BLaER1 treated with 17β-estradiol and CSF1 and Interleukin-3, amounts not matched to agents 10 nM and 100 nM (cell line): ENCODE measurements around the gene PLA2G4D.

ENCODE experiments used
- H3K27ac ChIP-seq, 11 experiments: shearing (Covaris generic); formaldehyde crosslinking; 2 replicates each; pipeline ENCODE4 v1.8.1; 2022
- H3K27me3 ChIP-seq, 11 experiments: shearing (Covaris generic); formaldehyde crosslinking; 2 replicates each; pipeline ENCODE4 v1.8.1; 2022
- H3K36me3 ChIP-seq, 11 experiments: shearing (Covaris generic); formaldehyde crosslinking; 2 replicates each; pipeline ENCODE4 v1.8.1; 2022
- H3K4me1 ChIP-seq, 10 experiments: shearing (Covaris generic); formaldehyde crosslinking; 2 replicates each; pipeline ENCODE4 v1.8.1; 2022
- H3K4me2 ChIP-seq, 11 experiments: shearing (Covaris generic); formaldehyde crosslinking; 2 replicates each; pipeline ENCODE4 v1.8.1; 2022
- H3K4me3 ChIP-seq, 10 experiments: shearing (Covaris generic); formaldehyde crosslinking; 2 replicates each; pipeline ENCODE4 v1.8.1; 2022
- H3K9ac ChIP-seq, 11 experiments: shearing (Covaris generic); formaldehyde crosslinking; 2 replicates each; pipeline ENCODE4 v1.8.1; 2022
- H3K9me3 ChIP-seq, 11 experiments: shearing (Covaris generic); formaldehyde crosslinking; replicated peaks in 1 of 11; 2 replicates each; pipeline ENCODE4 v1.8.1; 2022
- H4K20me1 ChIP-seq, 11 experiments: shearing (Covaris generic); formaldehyde crosslinking; 2 replicates each; pipeline ENCODE4 v1.8.1; 2022
- Cebpa-rat ChIP-seq, 11 experiments: shearing (Covaris generic); IDR thresholded peaks; 2 replicates each; pipeline ENCODE4 v1.8.1; 2022

PLA2G4D gene

DNA sequence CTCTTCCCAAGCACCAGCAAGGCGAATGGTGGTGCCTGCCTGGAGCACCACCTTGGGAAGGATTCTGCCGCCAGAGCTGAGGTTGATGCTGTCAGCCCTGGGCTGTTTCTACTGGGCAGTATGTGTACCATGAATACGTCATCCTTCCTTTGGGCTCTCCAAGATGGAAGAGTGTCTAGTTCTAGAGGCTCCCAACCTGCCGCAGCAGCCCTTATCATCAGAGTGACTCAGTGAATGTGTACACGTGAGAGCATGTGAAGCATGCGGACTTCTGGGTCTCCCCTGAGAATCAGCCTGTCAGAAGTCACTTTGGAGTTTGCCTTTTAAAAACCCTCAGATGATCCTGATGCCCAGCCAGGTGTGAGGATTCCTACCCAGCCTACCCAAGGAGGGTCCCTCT lies 20.9 kb downstream of the PLA2G4D start:
- H4K20me1 ChIP-seq = no peaks in the 10 kb centered on the region
- H3K4me1 ChIP-seq = peaks cover 0 to 18% (median 8%) of the 10 kb centered on the region in 10 experiments; a peak in 13 of 20 replicates
- no peak overlapping the region for H3K9ac ChIP-seq
- no peak overlapping the region for H3K4me3 ChIP-seq
- H3K27me3 ChIP-seq = no peaks in the 10 kb centered on the region
- no peaks in the 10 kb centered on the region for H3K9me3 ChIP-seq
- no peak for TF ChIP-seq Cebpa-rat (IDR thresholded peaks at IDR 0.05)
- H3K4me2 ChIP-seq = no peak overlapping the region
- H3K27ac ChIP-seq = no peak overlapping the region
- no peaks in the 10 kb centered on the region for H3K36me3 ChIP-seq

DNA sequence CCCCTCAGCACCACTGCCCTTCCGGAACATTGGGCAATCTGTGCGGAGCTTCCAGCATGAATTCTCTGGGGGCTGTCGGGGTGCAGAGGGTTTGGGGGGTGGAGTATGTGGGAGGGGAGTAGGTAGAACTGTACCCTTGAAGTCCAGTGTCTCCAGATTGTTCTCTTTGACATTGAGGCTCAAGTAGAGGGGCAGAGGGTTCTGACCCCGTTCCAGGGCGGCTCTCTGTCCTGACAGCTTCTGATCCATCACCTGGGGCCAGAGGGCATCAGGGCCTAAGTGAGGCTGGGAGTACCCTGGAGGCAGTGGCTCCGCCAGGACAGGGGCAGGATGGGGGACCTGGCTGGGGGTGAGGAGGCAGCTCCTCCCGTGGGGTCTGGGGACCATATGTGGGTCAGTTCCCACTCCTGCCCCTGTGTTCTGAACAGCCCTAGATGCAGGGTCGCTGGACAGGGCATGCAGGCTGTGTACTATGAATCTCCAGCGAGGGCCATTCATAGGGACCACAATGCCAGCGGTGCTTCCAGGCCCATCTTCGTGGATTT lies 22.1 kb downstream of the PLA2G4D start:
- H3K27ac ChIP-seq = no peak overlapping the region
- H3K4me1 ChIP-seq = peaks cover 0 to 18% (median 8%) of the 10 kb centered on the region in 10 experiments; a peak in 13 of 20 replicates
- H3K4me2 ChIP-seq = peak overlapping the region in 1 of 11 experiments; percentile 11; a peak in 1 of 22 replicates
- no peak overlapping the region for H3K4me3 ChIP-seq
- H3K27me3 ChIP-seq = no peaks in the 10 kb centered on the region
- no peaks in the 10 kb centered on the region for H4K20me1 ChIP-seq
- no peak for TF ChIP-seq Cebpa-rat (IDR thresholded peaks at IDR 0.05)
- H3K36me3 ChIP-seq = no peaks in the 10 kb centered on the region
- 0 out of 22 replicates have a peak, but pooled peaks cover 0 to 7% (median 0%) of the 10 kb centered on the region in 11 experiments for H3K9me3 ChIP-seq
- H3K9ac ChIP-seq = no peak overlapping the region

DNA sequence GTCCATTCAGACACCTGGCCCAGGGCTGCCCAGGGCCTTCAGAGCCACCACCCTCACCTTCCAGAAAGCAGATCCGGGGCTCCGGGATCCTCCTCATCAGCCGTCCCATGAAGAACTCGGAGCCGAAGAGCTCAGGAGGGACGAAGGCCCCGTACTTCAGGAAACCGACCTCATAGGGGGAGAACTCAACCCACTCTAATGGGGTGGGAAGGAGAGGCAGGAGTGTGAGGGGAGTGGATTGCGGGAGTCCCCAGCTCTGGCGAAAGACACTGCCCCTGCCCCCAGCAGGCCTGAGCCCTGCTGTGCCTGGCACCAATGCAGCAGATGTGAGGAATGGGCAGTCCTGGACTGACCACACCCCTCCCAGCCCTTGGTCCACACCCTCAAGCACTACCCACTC lies 22.6 kb downstream of the PLA2G4D start:
- H3K4me3 ChIP-seq = no peak overlapping the region
- 0 out of 22 replicates have a peak, but pooled peaks cover 0 to 9% (median 0%) of the 10 kb centered on the region in 11 experiments for H3K9me3 ChIP-seq
- no peak overlapping the region for H3K27ac ChIP-seq
- peaks cover 0 to 18% (median 8%) of the 10 kb centered on the region in 10 experiments; a peak in 13 of 20 replicates for H3K4me1 ChIP-seq
- no peak overlapping the region for H3K9ac ChIP-seq
- H3K36me3 ChIP-seq = no peaks in the 10 kb centered on the region
- TF ChIP-seq Cebpa-rat (IDR thresholded peaks at IDR 0.05) = no peak
- H4K20me1 ChIP-seq = no peaks in the 10 kb centered on the region
- H3K4me2 ChIP-seq = peak overlapping the region in 1 of 11 experiments; percentile 11; a peak in 1 of 22 replicates
- H3K27me3 ChIP-seq = no peaks in the 10 kb centered on the region

DNA sequence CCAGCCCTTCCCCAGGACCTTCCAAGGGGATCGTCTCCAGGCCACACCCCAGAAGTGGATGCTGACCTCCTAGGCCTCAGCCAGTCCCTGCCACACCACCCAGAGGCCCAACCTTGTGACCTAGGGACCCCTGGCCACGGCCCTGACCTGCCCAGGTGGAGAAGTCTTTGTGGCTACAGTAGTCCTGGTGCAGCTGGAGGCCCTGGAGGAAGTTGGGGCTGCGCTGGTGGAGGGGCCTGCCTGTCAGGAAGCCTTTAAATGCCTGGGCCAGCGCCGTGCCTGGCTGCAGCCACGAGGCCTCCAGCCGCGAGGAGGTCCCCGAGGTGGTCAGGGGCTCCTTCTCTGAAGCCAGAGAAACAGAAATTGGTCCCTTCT lies 23.4 kb downstream of the PLA2G4D start:
- Histone ChIP-seq H3K9me3 (0 out of 22 replicates have a peak, but pooled peaks cover 0 to 9% (median 0%) of the 10 kb centered on the region in 11 experiments), H4K20me1 (no peaks in the 10 kb centered on the region), H3K4me2 (peak overlapping the region in 10 of 11 experiments; percentile 1 to 44 (median 22); a peak in 6 of 22 replicates), H3K4me3 (no peak overlapping the region), H3K9ac (0 out of 22 replicates have a peak overlapping the region, but pooled peaks of 2 of the 11 experiments have one; percentile 5 to 22), H3K36me3 (no peaks in the 10 kb centered on the region), H3K4me1 (peaks cover 0 to 18% (median 8%) of the 10 kb centered on the region in 10 experiments; a peak in 13 of 20 replicates), H3K27me3 (no peaks in the 10 kb centered on the region), H3K27ac (no peak overlapping the region)
- no peak for TF ChIP-seq Cebpa-rat (IDR thresholded peaks at IDR 0.05)

DNA sequence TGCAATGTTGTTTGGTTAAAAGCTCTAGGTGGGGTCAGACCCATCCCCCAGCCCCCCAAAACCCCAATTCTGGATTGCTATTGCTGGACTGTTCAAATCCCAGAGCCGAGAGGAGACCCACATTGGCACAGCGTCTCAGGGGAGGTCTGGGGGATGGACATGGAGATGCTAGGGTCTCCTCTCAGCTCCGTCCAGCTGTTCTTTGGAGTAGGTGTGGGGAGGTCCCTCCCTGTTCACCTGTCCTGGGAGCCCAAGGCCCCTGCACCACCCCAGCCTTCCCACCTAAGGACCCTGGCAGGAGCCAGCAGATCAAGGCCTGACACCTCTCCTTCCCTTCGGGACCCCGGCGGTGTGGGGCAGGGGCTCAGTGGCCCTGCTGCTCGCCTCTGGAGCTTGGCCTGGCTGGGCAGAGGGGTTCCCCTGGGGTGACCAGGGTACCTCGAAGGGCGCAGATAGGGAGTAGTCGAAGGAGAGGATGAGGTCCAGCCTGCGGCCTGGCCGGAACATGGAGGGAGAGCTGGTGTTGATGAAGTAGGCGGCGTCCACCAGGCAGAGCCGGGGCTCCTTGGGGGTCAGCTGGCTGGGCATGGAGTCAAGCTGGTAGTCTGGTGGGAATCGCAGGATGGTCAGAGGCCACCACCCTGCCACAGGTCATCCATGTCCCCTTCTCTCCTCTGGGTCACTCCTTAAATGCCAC lies 23.9 kb downstream of the PLA2G4D start:
- H3K9ac ChIP-seq = 0 out of 22 replicates have a peak overlapping the region, but pooled peaks of 2 of the 11 experiments have one; percentile 5 to 22
- peaks cover under 1 to 18% (median 10%) of the 10 kb centered on the region in 10 experiments; a peak in 17 of 20 replicates for H3K4me1 ChIP-seq
- no peak overlapping the region for H3K27ac ChIP-seq

DNA sequence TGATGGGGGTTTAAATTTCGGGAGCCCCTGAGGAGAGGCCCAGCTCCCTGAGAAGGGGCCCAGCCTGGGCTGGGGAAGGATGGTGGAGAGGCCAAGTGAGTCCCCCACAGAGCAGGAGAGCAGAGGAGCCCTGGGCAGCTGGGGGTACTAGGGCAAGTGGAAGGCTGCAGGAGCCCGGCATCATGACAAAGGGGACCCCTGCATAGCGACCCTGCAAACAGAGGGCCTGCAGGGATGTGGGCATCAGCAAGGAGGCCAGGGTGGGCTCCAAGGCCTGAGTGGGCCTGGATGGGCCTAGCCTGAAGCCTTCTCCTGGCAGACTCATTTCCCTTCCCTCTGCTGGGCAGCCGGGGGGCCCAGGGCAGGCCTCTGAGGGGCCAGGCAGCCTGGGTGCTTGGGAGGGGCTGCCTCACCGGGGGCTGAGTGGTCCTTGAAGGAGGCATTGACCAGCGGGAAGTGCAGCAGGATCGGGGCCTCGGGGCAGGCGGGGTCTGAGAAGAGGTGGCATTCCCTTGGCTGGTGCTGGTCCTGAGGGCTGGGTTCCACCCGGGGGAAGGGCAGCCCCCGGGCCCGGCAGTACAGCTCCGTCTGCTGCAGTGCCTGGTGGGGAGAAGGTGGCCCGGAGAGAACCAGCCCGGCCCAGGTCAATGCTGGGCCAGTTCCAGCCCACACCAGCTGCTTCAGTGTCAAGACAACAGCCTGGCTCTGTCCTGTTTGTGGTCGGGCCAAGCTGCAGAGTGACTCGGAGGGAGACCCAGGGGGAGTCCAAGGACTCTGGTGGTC lies 24.7 kb downstream of the PLA2G4D start:
- H3K4me3 ChIP-seq = no peak overlapping the region
- H3K9me3 ChIP-seq = 0 out of 22 replicates have a peak, but pooled peaks cover 0 to 9% (median 0%) of the 10 kb centered on the region in 11 experiments

More for the DNA sequence above, 23.9 kb downstream of the PLA2G4D start:
- Histone ChIP-seq H3K27me3 (no peaks in the 10 kb centered on the region), H3K36me3 (no peaks in the 10 kb centered on the region), H3K4me2 (peak overlapping the region in 6 of 11 experiments; percentile 1 to 44 (median 18); a peak in 4 of 22 replicates), H3K9me3 (0 out of 22 replicates have a peak, but pooled peaks cover 0 to 9% (median 0%) of the 10 kb centered on the region in 11 experiments), H4K20me1 (no peaks in the 10 kb centered on the region), H3K4me3 (no peak overlapping the region)
- no peak for TF ChIP-seq Cebpa-rat (IDR thresholded peaks at IDR 0.05)

DNA sequence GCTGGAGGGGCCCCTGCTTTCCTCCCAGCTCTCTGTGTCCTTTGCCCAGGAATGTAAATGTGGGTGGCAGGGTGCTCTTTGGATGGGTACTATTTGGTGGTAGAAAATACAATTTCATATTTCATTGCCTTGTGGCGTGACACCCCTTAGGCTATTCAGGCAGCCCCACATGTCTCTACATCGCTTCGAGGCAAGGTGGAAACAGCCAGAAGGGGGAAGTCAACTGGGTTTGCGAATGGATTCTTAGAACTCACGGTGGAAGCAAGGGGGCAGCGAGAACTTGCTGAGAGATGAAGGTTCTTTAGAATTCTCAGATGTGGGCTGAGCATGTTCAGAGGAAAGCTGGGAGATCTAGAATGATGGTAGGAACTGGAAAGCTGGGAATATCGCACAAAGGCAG lies 25.3 kb downstream of the PLA2G4D start:
- Histone ChIP-seq H4K20me1 (no peaks in the 10 kb centered on the region), H3K4me2 (no peak overlapping the region), H3K9ac (no peak overlapping the region), H3K36me3 (no peaks in the 10 kb centered on the region), H3K27ac (no peak overlapping the region), H3K9me3 (0 out of 22 replicates have a peak, but pooled peaks cover 0 to 9% (median 0%) of the 10 kb centered on the region in 11 experiments), H3K4me3 (no peak overlapping the region), H3K27me3 (no peaks in the 10 kb centered on the region), H3K4me1 (peaks cover 6 to 23% (median 19%) of the 10 kb centered on the region in 10 experiments; a peak in 18 of 20 replicates)
- TF ChIP-seq Cebpa-rat (IDR thresholded peaks at IDR 0.05) = no peak

More for the DNA sequence above, 24.7 kb downstream of the PLA2G4D start:
- no peak overlapping the region for H3K27ac ChIP-seq
- no peak overlapping the region for H3K4me2 ChIP-seq
- peaks cover 6 to 23% (median 17%) of the 10 kb centered on the region in 10 experiments; a peak in 18 of 20 replicates for H3K4me1 ChIP-seq
- no peaks in the 10 kb centered on the region for H4K20me1 ChIP-seq
- no peak overlapping the region for H3K9ac ChIP-seq
- no peaks in the 10 kb centered on the region for H3K27me3 ChIP-seq
- no peak for TF ChIP-seq Cebpa-rat (IDR thresholded peaks at IDR 0.05)
- H3K36me3 ChIP-seq = no peaks in the 10 kb centered on the region

DNA sequence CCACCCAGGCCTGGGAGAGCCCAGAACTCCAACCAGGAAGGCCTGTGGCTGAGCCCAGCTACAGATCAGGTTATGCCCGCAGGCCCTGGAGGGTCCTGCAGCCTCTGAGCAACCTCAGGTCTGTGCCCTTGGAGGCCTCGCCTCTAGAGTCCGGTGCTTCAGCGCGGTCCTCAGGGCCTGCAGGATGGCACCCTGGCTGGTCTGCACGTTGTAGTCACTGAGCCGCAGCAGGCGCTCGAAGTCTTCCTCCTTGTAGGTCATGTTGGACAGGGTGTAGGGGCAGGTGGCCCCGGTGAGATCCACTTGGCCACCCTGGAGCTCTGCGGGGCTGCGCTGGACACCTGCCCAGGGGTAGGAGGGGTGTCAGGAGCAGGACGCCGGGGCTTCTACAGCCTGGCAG lies 25.8 kb downstream of the PLA2G4D start:
- Histone ChIP-seq H3K27me3 (no peaks in the 10 kb centered on the region), H3K4me2 (no peak overlapping the region), H3K27ac (no peak overlapping the region), H4K20me1 (no peaks in the 10 kb centered on the region), H3K36me3 (no peaks in the 10 kb centered on the region), H3K4me3 (no peak overlapping the region), H3K9ac (no peak overlapping the region), H3K4me1 (peaks cover 6 to 23% (median 19%) of the 10 kb centered on the region in 10 experiments; a peak in 18 of 20 replicates), H3K9me3 (0 out of 22 replicates have a peak, but pooled peaks cover 0 to 9% (median 0%) of the 10 kb centered on the region in 11 experiments)
- no peak for TF ChIP-seq Cebpa-rat (IDR thresholded peaks at IDR 0.05)
